Measurements from ENCODE around the gene PITPNB.

- TF ChIP-seq, protein P1, sequence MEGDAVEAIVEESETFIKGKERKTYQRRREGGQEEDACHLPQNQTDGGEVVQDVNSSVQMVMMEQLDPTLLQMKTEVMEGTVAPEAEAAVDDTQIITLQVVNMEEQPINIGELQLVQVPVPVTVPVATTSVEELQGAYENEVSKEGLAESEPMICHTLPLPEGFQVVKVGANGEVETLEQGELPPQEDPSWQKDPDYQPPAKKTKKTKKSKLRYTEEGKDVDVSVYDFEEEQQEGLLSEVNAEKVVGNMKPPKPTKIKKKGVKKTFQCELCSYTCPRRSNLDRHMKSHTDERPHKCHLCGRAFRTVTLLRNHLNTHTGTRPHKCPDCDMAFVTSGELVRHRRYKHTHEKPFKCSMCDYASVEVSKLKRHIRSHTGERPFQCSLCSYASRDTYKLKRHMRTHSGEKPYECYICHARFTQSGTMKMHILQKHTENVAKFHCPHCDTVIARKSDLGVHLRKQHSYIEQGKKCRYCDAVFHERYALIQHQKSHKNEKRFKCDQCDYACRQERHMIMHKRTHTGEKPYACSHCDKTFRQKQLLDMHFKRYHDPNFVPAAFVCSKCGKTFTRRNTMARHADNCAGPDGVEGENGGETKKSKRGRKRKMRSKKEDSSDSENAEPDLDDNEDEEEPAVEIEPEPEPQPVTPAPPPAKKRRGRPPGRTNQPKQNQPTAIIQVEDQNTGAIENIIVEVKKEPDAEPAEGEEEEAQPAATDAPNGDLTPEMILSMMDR (IDR thresholded peaks at IDR 0.05; ENCODE audit: borderline replicate concordance, extremely low read depth, low read length, poor library complexity, severe bottlenecking): no peak
- no peak for TF ChIP-seq EZH2 (IDR thresholded peaks at IDR 0.05; ENCODE audit: borderline replicate concordance, low read depth, low read length, severe bottlenecking)
Observed at GRCh38 chr22:27962268-27963044, 43.4 kb upstream of the PITPNB start.

Data from DND-41 (cell line).